ENCODE data around the gene NCAM1.
"Not testable (repeated sequence)": the region's sequence is repeated elsewhere in the genome, so short reads cannot be mapped to it uniquely, and the experiment has no call there.

The NCAM1 gene

GRCh38 chr11:113023228-113023627, 62.0 kb downstream of the NCAM1 start:
- no peak for DNase-seq

DNA sequence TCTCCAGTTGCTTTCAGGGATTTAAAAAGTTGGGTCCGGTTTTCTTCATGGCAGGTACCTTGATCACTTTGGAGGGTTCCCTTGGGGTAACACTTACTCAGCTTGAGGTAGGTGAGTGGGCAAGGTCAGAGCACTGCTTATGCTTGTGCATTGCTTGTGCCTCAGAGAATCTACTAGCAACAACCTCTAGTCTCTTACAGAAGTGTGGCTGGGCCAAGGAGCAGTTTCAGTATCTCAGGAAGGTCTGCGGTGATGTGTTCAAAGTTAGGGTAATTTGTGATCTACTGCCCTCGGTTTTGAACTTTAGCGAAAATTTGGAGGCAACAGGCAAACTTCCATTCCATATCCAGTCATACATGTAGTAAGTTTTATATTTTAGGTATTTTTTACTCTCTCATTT, 62.8 kb downstream of the NCAM1 start:
- DNase-seq = no peak

DNA sequence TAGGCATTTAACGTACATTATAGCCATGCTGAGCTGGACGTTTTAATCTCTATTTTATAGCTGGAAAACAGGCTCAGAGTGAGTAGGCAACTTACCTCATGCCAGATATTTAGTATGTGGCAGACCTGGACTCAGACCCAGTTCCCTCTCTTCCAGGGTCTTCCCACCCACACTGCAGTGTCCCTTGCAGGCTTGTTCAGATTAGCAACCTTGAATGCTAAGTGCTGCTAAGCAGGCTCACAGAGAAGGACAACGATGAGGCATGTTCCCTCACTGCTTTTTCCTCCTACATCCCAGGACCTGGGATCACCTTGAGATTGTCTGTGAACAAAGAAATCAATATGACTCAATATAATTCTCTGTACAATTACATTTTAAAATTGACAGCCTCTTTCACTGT, 65.6 kb downstream of the NCAM1 start:
- DNase-seq = no peak

DNA sequence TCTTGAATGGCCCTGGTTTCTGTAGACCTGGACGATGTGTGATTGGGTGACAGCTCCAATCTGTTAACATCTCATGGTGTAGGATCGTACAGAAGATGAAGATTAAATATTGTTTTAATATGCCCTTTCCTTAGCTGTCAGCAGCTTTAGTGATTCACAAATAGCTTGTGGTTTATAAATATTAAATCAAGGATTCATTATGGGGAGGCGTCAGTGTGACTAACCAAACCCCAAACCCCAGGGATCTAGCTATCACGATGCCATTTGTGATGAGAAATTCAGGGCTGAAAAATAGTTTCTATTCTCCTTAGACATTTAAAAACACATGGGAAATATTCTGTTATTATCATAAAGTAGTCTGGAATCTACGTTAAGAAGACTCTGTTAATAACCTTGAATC, 73.4 kb downstream of the NCAM1 start:
- no peak for DNase-seq

- DNase-seq = no peak
These were observed 74.5 kb downstream of the NCAM1 start for GRCh38 chr11:113035708-113036107.

DNA sequence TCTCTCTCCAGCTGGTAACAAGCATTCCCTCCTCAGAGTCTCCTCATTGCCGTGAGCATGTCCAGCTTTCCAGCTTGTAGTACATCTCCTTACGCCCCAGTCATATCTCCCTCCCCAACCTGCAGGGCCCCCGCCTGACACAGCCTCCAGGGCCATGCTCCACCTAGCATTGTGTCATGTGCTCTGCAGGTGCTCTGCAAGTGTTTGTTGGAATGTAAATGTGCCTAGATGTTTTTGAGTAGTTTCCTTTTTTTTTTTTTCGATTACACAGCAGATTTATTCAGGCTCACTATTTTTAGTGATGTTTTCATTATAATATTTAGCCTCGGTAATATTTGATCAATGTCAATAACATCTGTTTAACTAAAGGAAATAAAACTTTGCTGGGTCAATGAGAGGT, 82.5 kb downstream of the NCAM1 start:
- no peak for DNase-seq

DNA sequence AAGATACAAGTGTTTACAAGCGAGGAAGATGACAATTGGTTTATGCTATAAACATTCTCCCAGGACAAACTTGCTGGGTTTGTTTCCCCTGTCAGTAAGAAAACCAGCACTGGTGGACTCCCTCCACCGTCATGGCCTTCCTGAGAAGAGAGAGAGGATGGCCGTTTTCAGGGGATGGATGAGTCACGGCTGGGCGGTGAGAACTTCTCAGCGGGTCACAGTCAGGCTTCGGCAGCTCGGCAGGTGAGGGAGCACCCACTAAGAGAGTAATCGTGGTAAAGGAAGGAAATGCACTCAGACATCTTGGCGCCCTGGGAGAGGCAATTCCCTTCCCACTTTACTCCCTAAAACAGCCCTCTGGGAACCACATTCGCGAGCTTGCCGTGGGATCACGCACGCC, 83.9 kb downstream of the NCAM1 start:
- no peak for DNase-seq

- DNase-seq = no peak
These were observed 85.6 kb downstream of the NCAM1 start for GRCh38 chr11:113046866-113047265.

GRCh38 chr11:113048820-113049768, 87.9 kb downstream of the NCAM1 start:
- no peak for DNase-seq

GRCh38 chr11:113053042-113053441, 91.8 kb downstream of the NCAM1 start:
- DNase-seq = not testable (repeated sequence)

GRCh38 chr11:113057038-113057437, 95.8 kb downstream of the NCAM1 start:
- no peak for DNase-seq

GRCh38 chr11:113059548-113059947, 98.3 kb downstream of the NCAM1 start:
- DNase-seq = no peak

GRCh38 chr11:113065330-113065729, 104.1 kb downstream of the NCAM1 start:
- no peak for DNase-seq

DNA sequence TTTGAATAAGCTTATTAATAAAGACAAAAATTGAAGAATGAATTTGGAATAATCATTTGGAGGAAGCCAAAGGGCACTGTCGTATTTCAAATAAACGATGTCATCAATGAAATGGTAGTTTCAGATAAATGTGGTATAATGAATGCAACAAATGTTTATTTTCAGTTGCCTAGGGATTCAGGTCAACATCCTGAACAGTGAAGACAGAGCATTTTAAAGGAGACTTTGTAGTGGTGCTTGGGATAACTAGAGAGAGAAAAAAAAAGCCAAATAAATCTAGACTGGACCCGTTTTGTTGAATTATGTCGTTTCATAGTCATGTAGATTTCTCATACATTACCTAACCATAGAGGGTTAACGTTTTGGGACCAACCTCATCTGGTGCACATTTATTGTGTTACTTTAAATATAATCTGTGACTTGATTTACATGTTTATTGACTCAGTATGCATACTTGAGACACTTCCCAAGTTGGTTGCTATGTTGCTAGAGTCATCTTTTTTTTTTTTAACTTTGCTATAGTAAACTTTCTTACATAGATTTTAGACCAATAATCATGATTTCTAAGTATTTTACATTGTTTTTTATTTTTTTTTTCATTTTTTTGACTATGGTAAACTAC, 111.1 kb downstream of the NCAM1 start:
- no peak for DNase-seq

- DNase-seq = no peak
These were observed 112.2 kb downstream of the NCAM1 start for GRCh38 chr11:113073290-113073953.

GRCh38 chr11:113075586-113076095, 114.4 kb downstream of the NCAM1 start:
- DNase-seq = no peak

DNA sequence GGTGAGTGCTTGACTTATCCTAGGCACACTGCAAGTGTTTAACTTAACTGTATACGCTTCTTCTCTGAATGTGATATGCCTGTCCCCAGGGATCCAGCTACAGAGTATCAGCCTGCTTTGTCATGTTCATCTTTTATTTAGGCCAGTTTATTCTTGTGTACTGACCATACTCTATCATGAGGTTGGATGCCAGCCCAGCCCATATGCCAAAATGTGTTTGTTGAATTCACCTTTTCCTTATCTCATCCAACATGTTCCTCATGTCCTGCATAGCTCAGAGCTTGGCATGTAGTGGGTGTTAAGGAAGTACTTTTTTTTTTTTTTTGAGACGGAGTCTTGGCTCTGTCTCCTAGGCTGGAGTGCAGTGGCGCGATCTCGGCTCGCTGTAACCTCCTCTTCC, 116.2 kb downstream of the NCAM1 start:
- DNase-seq = no peak

DNA sequence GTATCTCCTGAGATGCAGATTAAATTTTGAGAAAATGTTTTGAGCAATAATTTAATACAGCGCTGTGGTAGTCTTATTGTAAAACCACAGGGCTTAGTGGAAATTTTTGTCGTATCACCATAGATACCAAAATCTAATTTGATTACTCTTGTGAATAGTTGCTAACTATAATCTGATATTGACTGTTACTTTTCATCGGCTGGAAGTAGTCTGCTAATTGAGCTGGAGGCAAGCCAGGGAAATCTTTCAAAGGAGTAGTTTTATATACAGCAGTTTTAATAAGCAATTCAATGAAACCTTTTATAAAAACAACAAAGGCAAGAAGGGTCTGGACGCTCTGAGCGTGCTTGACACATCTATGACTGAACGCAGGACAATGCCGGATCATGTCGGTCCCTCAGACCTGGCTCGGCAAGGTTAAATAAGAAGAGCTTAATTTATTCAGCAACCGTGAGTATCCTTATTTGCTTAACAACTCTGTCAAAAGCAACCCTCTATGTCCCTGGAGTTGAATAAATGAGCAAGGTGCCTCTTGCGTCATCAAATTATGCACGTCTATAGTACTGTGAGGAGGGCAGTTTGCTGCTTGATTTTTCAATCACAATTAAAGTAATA, 121.2 kb downstream of the NCAM1 start:
- no peak for DNase-seq

- no peak for DNase-seq
These were observed 122.4 kb downstream of the NCAM1 start for GRCh38 chr11:113083571-113083970.

DNA sequence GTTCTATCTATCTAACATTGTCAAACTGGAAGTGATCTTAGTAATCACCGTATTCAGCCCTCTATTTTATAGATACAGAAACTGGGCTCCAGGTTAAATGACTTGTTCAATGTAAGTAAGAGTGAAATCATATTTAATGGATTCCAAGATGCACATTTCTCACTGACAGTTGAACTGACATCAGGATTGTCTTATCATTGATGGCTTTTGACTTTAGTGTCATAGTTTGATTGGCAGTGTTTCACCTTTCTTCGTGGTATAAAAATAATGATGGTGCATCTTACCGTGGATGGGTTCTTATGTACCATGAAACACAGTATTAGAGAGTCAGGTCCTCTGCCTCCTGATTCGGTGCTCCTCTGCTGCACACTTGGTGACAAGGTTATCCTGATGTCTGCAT, 123.1 kb downstream of the NCAM1 start:
- DNase-seq = no peak

GRCh38 chr11:113085446-113085845, 124.2 kb downstream of the NCAM1 start:
- no peak for DNase-seq

DNA sequence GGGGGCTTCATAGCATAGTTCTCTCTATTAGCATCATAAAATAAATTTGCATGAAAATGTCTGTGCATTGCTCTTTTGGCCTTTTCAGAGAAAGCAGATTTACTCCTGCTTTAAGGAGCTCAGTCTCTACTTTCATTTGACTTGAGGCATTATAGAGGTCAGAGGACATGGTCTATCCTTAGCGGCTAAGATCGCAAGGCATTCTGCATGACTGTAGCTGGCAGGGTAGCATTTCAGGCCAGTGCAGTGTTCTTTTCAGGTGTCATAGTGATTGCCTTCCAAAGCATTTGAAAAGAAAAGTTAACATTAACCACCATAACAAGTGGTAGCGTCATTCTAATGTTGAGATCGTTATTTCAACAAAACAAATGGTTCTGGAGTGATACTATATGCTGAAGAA, 126.5 kb downstream of the NCAM1 start:
- DNase-seq = no peak

Measured in activated naive CD4-positive, alpha-beta T cell (primary cell).